ENCODE measurements around the gene DCLK1. TPM values are rescaled to one million over a fixed set of nuclear protein-coding genes. Genes with fewer than 3 reads are reported as not detected.

Gene DCLK1
- total RNA-seq, 2 experiments from 2014 or later = not detected

DNA sequence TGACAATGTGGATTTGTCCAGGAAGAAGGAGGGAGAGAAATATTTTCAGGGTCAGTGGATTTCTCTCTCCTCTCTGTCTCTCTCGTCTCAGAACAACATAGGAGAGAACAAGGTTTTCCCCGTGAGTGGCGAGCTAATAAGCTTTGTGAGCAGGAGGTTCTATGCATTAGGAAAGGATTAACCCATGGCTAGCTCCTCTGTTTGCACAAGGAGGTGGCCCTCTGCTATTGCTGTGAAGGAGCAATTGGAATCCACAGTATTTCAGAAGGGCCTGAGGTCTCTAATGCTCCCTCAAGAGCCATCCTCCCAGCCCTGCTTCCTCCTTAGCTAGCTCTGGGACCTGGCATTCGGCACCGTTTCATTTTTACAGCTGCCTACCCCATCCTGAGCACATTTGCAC, 365.8 kb downstream of the DCLK1 start:
- Mint-ChIP-seq H3K27me3 (peaks cover 2% of the 10 kb centered on the region), H3K4me1 (ENCODE audit: low read depth) (no peaks in the 10 kb centered on the region), H3K36me3 (ENCODE audit: low read depth) (no peaks in the 10 kb centered on the region), H3K27ac (no peak overlapping the region), H3K4me3 (no peak overlapping the region), H3K9me3 (no peaks in the 10 kb centered on the region)
- POLR2A ChIA-PET = no interaction called here
- CTCF ChIA-PET = no interaction called here
- DNase-seq (no peak), ATAC-seq (no peak)
- TF ChIP-seq, protein P1, sequence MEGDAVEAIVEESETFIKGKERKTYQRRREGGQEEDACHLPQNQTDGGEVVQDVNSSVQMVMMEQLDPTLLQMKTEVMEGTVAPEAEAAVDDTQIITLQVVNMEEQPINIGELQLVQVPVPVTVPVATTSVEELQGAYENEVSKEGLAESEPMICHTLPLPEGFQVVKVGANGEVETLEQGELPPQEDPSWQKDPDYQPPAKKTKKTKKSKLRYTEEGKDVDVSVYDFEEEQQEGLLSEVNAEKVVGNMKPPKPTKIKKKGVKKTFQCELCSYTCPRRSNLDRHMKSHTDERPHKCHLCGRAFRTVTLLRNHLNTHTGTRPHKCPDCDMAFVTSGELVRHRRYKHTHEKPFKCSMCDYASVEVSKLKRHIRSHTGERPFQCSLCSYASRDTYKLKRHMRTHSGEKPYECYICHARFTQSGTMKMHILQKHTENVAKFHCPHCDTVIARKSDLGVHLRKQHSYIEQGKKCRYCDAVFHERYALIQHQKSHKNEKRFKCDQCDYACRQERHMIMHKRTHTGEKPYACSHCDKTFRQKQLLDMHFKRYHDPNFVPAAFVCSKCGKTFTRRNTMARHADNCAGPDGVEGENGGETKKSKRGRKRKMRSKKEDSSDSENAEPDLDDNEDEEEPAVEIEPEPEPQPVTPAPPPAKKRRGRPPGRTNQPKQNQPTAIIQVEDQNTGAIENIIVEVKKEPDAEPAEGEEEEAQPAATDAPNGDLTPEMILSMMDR (IDR thresholded peaks at IDR 0.05) = no peak
- intact Hi-C loops (cut with micrococcal nuclease) = no loop called here

DNA sequence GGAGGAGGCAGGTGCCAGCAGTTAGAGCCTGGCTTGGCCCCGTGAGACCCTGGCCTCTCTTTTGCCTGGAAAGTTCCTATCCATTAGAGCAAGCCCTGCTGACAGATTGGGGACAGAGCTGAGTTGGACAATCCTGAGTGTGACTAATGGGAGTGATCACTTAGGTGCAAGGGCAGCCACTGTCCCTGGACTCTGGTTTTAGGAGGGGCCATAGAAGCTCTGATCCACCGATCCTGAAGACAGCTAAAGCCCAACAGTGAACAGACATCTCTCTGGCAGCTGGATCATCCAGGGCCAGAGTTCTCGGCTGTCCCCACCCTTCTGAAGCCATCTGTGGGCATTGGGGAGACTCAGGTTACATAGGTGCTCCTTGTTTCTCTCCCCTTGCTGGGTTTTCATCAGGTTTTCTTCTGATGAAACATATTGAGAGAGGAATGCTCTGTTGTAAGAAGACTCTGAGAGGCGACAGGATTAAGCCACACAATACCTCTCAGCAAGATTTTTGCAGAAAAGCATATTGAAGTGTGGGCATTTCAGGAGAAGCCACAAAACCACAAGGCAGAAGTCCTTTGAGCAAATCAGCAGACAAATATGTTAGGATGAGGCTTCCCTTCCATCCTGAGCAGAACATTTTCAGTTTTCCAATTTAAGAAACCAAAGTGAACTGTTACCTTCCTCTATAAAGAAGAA, 366.7 kb downstream of the DCLK1 start:
- intact Hi-C loops (cut with micrococcal nuclease) = no loop called here
- Mint-ChIP-seq H3K36me3 (ENCODE audit: low read depth) (no peaks in the 10 kb centered on the region), H3K27ac (no peak overlapping the region), H3K9me3 (peaks cover 6% of the 10 kb centered on the region), H3K4me1 (ENCODE audit: low read depth) (no peaks in the 10 kb centered on the region), H3K4me3 (no peak overlapping the region), H3K27me3 (no peaks in the 10 kb centered on the region)
- POLR2A ChIA-PET = no interaction called here
- no peak for ATAC-seq
- TF ChIP-seq, protein P1 (IDR thresholded peaks at IDR 0.05) = no peak
- no peak for DNase-seq
- CTCF ChIA-PET = no interaction called here

DNA sequence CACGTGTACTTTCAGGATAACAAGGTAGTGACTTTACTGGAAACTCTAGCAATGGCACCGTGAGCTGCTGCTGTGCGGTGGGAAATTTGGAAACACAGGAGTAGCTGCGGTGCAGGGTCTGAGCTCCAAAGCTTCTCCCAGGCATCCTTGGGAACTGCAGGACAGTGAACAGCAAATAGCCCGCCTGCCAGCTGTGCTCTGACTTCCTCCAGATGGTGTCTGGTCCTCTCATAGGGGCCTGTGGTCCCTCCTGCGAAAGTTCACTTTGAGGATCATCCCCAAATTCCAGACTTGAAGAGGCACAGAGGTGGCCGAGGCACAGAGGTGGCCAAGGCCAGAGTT, 367.4 kb downstream of the DCLK1 start:
- Mint-ChIP-seq H3K4me3 (no peak overlapping the region), H3K36me3 (ENCODE audit: low read depth) (no peaks in the 10 kb centered on the region), H3K27me3 (no peaks in the 10 kb centered on the region), H3K4me1 (ENCODE audit: low read depth) (no peaks in the 10 kb centered on the region), H3K27ac (no peak overlapping the region), H3K9me3 (peaks cover 9% of the 10 kb centered on the region)
- intact Hi-C loops (cut with micrococcal nuclease) = no loop called here
- DNase-seq (no peak), ATAC-seq (no peak)
- ChIA-PET CTCF (no interaction called here), POLR2A (no interaction called here)
- TF ChIP-seq, protein P1 (IDR thresholded peaks at IDR 0.05) = no peak

DNA sequence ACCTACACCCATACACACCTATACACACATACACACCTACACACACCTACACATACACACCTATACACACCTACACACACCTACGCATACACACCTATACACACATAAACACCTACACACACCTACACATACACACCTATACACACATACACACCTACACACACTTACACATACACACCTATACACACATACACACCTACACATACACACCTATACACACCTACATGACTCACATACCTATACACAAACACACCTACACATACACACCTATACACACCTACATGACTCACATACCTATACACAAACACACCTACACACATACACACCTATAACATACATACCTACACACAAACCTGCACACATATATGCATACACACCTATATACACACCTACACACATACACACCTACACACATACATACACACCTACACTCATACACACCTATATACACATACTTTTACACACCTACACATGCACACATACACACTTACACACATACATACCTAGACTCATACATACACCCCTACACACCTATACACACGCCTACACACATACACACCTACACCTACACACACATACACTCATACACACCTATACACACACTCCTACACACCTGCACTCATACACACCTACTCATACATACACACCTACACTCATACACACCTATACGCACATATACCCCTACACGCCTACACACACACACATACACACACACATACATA, 368.0 kb downstream of the DCLK1 start:
- intact Hi-C loops (cut with micrococcal nuclease) = no loop called here
- ATAC-seq (no peak), DNase-seq (no peak)
- Mint-ChIP-seq H3K4me1 (ENCODE audit: low read depth) (no peaks in the 10 kb centered on the region), H3K27ac (no peak overlapping the region), H3K36me3 (ENCODE audit: low read depth) (no peaks in the 10 kb centered on the region), H3K9me3 (peaks cover 9% of the 10 kb centered on the region), H3K4me3 (no peak overlapping the region), H3K27me3 (no peaks in the 10 kb centered on the region)
- ChIA-PET POLR2A (no interaction called here), CTCF (no interaction called here)
- TF ChIP-seq, protein P1 (IDR thresholded peaks at IDR 0.05) = no peak

DNA sequence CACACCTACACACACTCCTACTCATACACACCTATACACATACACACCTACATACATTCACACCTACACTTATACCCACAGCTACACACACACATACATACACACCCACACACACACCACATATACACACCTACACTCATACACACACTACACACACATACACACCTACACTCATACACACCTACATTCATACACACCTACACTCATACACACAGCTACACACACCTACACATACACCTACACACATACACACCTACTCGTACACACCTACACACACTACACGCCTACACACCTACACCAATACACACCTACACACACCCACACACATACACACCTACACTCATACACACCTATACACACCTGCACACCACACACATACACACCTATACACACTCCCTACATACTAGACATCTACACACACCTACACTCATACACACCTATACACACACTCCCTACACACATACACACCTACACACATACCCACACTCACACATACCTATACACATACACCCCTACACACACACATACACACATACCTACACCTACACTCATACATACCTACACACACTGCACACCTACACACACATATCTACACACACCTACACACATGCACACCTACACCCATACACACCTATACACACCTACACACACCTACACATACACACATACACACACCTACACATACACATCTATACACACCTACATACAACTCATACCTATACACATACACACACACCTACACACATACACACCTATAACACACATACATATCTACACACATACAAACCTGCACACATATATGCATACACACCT, 369.5 kb downstream of the DCLK1 start:
- TF ChIP-seq, protein P1 (IDR thresholded peaks at IDR 0.05) = no peak
- no peak overlapping the region for H3K27ac Mint-ChIP-seq
- CTCF ChIA-PET = no interaction called here
- ATAC-seq (no peak), DNase-seq (no peak)
- intact Hi-C loops (cut with micrococcal nuclease) = no loop called here
- H3K4me3 Mint-ChIP-seq = no peak overlapping the region
- no peaks in the 10 kb centered on the region for H3K27me3 Mint-ChIP-seq
- POLR2A ChIA-PET = no interaction called here
- H3K9me3 Mint-ChIP-seq = peaks cover 9% of the 10 kb centered on the region
- H3K36me3 Mint-ChIP-seq (ENCODE audit: low read depth) = no peaks in the 10 kb centered on the region
- H3K4me1 Mint-ChIP-seq (ENCODE audit: low read depth) = no peaks in the 10 kb centered on the region

All from activated CD8-positive, alpha-beta T cell treated with anti-CD3 and anti-CD28 coated beads for 36 hours (primary cell).